ENCODE measurements around the gene NFIC. TPM values are rescaled to one million over a fixed set of nuclear protein-coding genes. Genes with fewer than 3 reads are reported as not detected.

Gene NFIC
- total RNA-seq, 1 donor from 2014 or later: 38.3 TPM

- H3K9me3 ChIP-seq (ENCODE audit: insufficient read depth, low read depth, low read length): no peaks in the 10 kb centered on the region
- H3K4me3 ChIP-seq (ENCODE audit: insufficient read depth, low read depth, low read length): no peak overlapping the region
- H3K4me3 Mint-ChIP-seq (ENCODE audit: unreplicated experiment): no peak overlapping the region
- peaks cover 32% of the 10 kb centered on the region for H3K4me1 ChIP-seq (ENCODE audit: insufficient read depth, low read length)
- DNase-seq (ENCODE audit: low read depth) (no peak), FAIRE-seq (no peak)
- H3K4me1 Mint-ChIP-seq (ENCODE audit: low read depth, unreplicated experiment): peaks cover 6% of the 10 kb centered on the region
- TF ChIP-seq EZH2 (IDR thresholded peaks at IDR 0.05; ENCODE audit: insufficient read depth, low read length) (no peak), CTCF (IDR thresholded peaks at IDR 0.05; ENCODE audit: insufficient read depth, low read depth, low read length) (no peak)
- H3K9ac ChIP-seq (ENCODE audit: low read length): peak overlapping the region; percentile 91
- peaks cover 9% of the 10 kb centered on the region for H4K20me1 ChIP-seq (ENCODE audit: insufficient read depth, low read length)
- peak overlapping the region; percentile 95 for H3K27ac ChIP-seq (ENCODE audit: low read depth, low read length)
- H2AFZ ChIP-seq (ENCODE audit: low read depth, low read length): no peak overlapping the region
- peaks cover 8% of the 10 kb centered on the region for H3K36me3 Mint-ChIP-seq (ENCODE audit: low read depth, unreplicated experiment)
- H3K27me3 Mint-ChIP-seq (ENCODE audit: low read depth, unreplicated experiment): no peaks in the 10 kb centered on the region
- H3K4me2 ChIP-seq (ENCODE audit: low read length): peak overlapping the region; percentile 83
- no peaks in the 10 kb centered on the region for H3K9me3 Mint-ChIP-seq (ENCODE audit: unreplicated experiment)
- no peaks in the 10 kb centered on the region for H3K27me3 ChIP-seq (ENCODE audit: insufficient read depth, low read length)
- peak overlapping the region; percentile 96 for H3K27ac Mint-ChIP-seq (ENCODE audit: unreplicated experiment)
- H3K79me2 ChIP-seq (ENCODE audit: insufficient read depth, low read length): peaks cover 23% of the 10 kb centered on the region
- peaks cover 16% of the 10 kb centered on the region for H3K36me3 ChIP-seq (ENCODE audit: insufficient read depth, low read length)
Measured at GRCh38 chr19:3457528-3458228, 91.3 kb downstream of the NFIC start.

GRCh38 chr19:3458229-3459088, 92.1 kb downstream of the NFIC start:
- peaks cover 32% of the 10 kb centered on the region for H3K4me1 ChIP-seq (ENCODE audit: insufficient read depth, low read length)
- peak overlapping the region; percentile 96 for H3K27ac Mint-ChIP-seq (ENCODE audit: unreplicated experiment)
- peak overlapping the region; percentile 95 for H3K27ac ChIP-seq (ENCODE audit: low read depth, low read length)
- peaks cover 9% of the 10 kb centered on the region for H3K4me1 Mint-ChIP-seq (ENCODE audit: low read depth, unreplicated experiment)
- FAIRE-seq (no peak), DNase-seq (ENCODE audit: low read depth) (peak; percentile 67)
- no peaks in the 10 kb centered on the region for H3K9me3 Mint-ChIP-seq (ENCODE audit: unreplicated experiment)
- no peaks in the 10 kb centered on the region for H3K27me3 ChIP-seq (ENCODE audit: insufficient read depth, low read length)
- H3K4me3 Mint-ChIP-seq (ENCODE audit: unreplicated experiment): peak overlapping the region; percentile 27
- H3K27me3 Mint-ChIP-seq (ENCODE audit: low read depth, unreplicated experiment): no peaks in the 10 kb centered on the region
- peaks cover 16% of the 10 kb centered on the region for H3K79me2 ChIP-seq (ENCODE audit: insufficient read depth, low read length)
- H3K9me3 ChIP-seq (ENCODE audit: insufficient read depth, low read depth, low read length): no peaks in the 10 kb centered on the region
- H3K9ac ChIP-seq (ENCODE audit: low read length): peak overlapping the region; percentile 91
- H3K4me2 ChIP-seq (ENCODE audit: low read length): peak overlapping the region; percentile 83
- H2AFZ ChIP-seq (ENCODE audit: low read depth, low read length): no peak overlapping the region
- no peak overlapping the region for H3K4me3 ChIP-seq (ENCODE audit: insufficient read depth, low read depth, low read length)
- peaks cover 14% of the 10 kb centered on the region for H3K36me3 ChIP-seq (ENCODE audit: insufficient read depth, low read length)
- TF ChIP-seq EZH2 (IDR thresholded peaks at IDR 0.05; ENCODE audit: insufficient read depth, low read length) (no peak), CTCF (IDR thresholded peaks at IDR 0.05; ENCODE audit: insufficient read depth, low read depth, low read length) (no peak)
- H4K20me1 ChIP-seq (ENCODE audit: insufficient read depth, low read length): peaks cover 9% of the 10 kb centered on the region
- H3K36me3 Mint-ChIP-seq (ENCODE audit: low read depth, unreplicated experiment): peaks cover 6% of the 10 kb centered on the region

Data from astrocyte (in vitro differentiated cells and primary cell).